ENCODE measurements around the gene PTGDS.

Gene PTGDS

GRCh38 chr9:137006116-137007003 is 29.1 kb downstream of the PTGDS start:
- TF ChIP-seq ZNF274 (IDR thresholded peaks at IDR 0.05; ENCODE audit: low read depth, low read length): no peak
- no peak overlapping the region for H3K4me3 ChIP-seq (ENCODE audit: low read length)

DNA sequence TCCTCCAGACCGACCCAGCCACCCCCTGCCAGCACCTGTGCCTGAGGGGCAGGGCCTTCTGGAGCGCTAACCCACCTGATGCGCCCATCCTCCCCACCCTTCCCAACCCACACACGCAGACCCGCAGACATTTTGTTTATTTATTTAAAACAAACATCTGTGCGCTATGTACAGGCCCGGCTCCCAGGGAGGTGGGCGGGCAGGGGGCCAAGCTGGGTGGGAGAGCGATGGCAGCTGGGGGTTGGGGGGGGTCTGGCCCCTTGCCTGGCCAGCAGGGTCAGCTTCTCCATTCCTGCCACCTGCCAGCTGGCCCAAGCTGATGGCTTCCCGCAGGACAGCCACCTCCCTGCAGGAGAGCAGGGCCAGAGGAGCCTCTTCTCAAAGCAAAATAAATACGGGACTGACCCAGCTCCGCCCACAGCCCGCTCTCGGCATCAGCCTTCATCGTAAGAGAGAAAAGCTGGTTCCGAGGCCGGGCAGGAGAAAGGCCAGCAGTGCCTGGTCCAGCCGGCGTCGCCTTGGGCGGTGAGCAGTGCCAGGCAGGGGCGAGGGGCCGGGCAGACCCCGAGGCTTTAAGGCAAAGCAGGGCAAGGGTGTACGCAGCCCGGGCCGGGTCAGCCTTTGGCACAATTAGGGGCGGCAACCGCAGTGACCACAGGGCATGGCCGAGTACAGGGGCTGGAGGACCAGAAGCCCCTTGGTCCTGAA is 30.0 kb downstream of the PTGDS start:
- TF ChIP-seq ZNF274 (IDR thresholded peaks at IDR 0.05; ENCODE audit: low read depth, low read length): no peak
- no peak overlapping the region for H3K4me3 ChIP-seq (ENCODE audit: low read length)

- no peak for TF ChIP-seq ZNF274 (IDR thresholded peaks at IDR 0.05; ENCODE audit: low read depth, low read length)
- H3K4me3 ChIP-seq (ENCODE audit: low read length): no peak overlapping the region
These were observed 30.5 kb downstream of the PTGDS start for GRCh38 chr9:137007816-137008270.

GRCh38 chr9:137008312-137008711 is 31.0 kb downstream of the PTGDS start:
- H3K4me3 ChIP-seq (ENCODE audit: low read length): no peak overlapping the region
- TF ChIP-seq ZNF274 (IDR thresholded peaks at IDR 0.05; ENCODE audit: low read depth, low read length): no peak

- no peak for TF ChIP-seq ZNF274 (IDR thresholded peaks at IDR 0.05; ENCODE audit: low read depth, low read length)
- no peak overlapping the region for H3K4me3 ChIP-seq (ENCODE audit: low read length)
These were observed 31.9 kb downstream of the PTGDS start for GRCh38 chr9:137009217-137009616.

DNA sequence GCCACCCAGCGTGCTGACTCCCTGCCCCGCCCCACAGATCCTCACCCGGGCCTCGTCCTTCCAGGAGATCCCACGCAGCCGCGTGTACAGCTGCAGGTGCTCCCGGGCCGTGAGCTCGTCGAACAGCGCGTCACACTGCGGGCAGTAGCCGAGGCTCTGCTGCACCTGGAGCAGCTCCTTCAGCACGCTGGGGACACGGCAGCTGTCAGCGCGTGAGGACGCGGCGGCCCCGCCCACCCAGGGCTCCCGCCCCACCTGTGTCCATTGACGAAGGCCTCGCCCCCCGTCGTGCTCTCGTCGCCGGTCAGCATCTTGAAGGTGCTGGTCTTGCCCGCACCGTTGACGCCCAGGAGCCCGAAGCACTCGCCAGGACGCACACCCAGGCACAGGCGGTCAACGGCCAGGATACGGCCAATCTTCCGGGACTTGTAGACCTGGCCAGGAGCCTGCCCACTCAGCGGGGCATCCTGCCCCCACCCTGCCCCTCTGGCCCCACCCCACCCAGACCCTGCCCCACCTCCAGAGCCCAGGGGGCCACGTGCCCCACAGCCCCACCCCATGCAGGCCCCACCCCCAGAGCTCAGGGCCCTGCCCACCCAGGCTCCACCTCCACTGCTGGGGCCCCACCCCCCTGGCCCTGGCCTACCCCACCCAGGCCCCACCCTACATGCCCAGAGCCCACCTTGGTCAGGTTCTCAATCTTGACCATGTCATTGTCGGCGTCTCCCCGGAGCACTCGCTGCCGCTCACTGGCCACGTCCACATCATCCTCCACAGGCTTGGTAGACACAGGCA is 32.8 kb downstream of the PTGDS start:
- TF ChIP-seq ZNF274 (IDR thresholded peaks at IDR 0.05; ENCODE audit: low read depth, low read length): no peak
- H3K4me3 ChIP-seq (ENCODE audit: low read length): no peak overlapping the region

DNA sequence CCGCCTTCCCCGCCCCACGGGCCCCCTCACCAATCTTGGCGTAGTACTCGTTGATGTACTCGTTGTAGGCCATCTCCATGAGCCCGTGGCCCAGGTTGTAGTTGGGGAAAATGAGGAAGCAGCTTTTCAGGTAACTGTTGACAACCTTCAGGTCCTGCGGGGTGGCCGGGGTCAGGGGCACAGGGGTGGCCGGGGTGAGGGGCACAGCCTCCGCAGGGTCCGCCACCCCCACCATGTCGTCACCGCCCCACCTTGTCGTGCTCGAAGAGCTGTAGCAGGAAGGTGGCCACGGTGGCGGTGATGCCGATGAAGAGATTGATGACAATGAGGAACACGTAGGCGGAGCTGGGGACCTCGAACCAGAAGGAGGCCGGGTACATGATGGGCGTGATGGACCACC is 33.9 kb downstream of the PTGDS start:
- H3K4me3 ChIP-seq (ENCODE audit: low read length): no peak overlapping the region
- no peak for TF ChIP-seq ZNF274 (IDR thresholded peaks at IDR 0.05; ENCODE audit: low read depth, low read length)

DNA sequence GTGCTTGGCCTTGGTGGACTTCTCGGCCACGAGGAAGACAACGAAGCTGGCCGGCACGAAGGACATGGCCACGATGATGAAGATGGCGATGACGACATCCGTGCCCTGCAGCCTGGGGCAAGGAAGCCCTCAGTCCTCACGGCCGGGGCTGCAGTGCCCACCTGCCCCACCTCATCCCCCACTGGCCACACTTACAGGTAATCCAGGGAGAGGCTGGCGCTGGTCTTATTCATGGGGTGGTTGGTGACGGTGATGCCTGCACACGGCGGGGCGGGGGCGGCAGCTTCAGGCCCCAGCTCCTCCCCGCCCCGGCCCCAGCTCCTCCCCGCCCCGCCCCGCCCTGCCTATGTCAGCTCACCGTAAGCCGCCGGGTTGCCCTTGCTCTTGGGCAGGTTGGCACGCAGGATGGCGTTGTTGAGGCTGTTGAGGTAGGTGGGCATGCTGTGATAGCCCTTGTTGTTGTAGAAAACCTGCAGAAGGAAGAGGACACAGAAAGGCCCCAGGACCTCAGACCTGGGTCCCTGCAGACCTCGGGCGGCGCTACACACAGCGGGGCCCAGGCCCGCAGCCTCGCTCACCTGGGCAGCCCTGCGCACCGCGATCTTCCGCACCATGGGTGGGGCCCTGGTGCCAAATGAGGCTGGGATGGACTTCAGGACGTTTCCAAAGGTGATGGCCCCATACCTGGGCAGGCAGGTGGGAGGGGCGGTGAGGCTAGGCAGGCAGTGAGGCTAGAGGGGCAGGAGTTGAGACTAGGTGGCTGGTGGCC is 34.8 kb downstream of the PTGDS start:
- TF ChIP-seq ZNF274 (IDR thresholded peaks at IDR 0.05; ENCODE audit: low read depth, low read length): no peak
- H3K4me3 ChIP-seq (ENCODE audit: low read length): no peak overlapping the region

- H3K4me3 ChIP-seq (ENCODE audit: low read length): no peak overlapping the region
- TF ChIP-seq ZNF274 (IDR thresholded peaks at IDR 0.05; ENCODE audit: low read depth, low read length): no peak
These were observed 35.6 kb downstream of the PTGDS start for GRCh38 chr9:137012694-137013570.

DNA sequence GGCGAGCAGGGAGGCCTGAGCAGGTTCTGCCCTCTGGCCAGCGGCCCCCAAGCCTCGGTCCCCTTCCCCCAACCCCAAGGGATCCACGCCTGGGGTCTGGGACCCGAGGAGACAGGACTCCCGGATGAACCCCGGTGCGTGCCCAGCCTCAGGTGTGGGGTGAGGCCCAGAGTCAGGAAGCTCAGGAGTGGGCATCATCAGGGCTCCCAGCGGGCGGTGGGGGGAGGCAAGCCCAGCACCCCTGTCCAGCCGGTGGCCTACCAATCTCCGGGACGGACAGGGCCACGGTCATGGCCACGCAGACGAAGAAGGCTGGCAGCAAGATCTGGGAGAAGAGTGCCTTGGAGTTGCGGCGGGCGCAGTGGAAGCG is 36.3 kb downstream of the PTGDS start:
- no peak for TF ChIP-seq ZNF274 (IDR thresholded peaks at IDR 0.05; ENCODE audit: low read depth, low read length)
- H3K4me3 ChIP-seq (ENCODE audit: low read length): no peak overlapping the region

- no peak overlapping the region for H3K4me3 ChIP-seq (ENCODE audit: low read length)
- TF ChIP-seq ZNF274 (IDR thresholded peaks at IDR 0.05; ENCODE audit: low read depth, low read length): no peak
These were observed 36.9 kb downstream of the PTGDS start for GRCh38 chr9:137014166-137014565.

DNA sequence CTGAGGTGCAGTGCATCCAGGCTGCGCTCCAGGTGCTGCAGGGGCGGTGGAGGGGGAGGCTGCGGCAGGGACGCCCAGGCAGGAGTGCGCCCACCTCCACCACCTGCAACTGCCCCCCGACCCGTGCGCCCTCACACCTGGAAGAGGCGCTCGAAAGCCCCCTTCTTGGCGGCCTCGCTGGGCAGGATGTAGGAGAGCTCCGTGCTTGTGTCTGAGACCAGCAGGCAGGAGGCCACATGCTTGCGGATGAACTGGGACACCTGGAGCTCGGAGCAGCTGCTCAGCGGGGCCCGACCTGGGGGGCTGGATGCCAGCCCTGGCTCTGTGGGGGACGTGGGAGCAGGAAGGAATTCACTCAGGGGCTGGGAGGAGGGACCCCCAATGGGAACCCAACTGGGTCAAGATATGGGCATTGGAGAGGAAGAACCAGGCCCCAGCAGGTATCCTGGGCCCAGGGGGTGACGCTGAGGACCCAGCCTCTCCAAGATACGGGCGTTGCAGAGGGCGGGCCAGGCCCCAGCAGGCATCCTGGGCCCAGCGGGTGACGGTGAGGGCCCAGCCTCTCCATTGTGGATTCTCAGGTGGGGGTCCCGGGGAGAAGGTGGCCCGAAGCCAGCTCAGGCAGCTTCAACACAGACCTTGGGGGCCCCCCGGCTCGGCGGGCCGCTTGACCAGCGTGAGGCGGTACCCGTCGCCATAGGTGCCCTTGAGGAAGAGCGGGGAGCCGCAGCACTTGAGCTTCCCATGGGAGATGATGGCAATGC is 37.7 kb downstream of the PTGDS start:
- TF ChIP-seq ZNF274 (IDR thresholded peaks at IDR 0.05; ENCODE audit: low read depth, low read length): no peak
- H3K4me3 ChIP-seq (ENCODE audit: low read length): no peak overlapping the region

Measured in GM08714 (cell line).